GM19238 (cell line): ENCODE data around the gene FAM47A.

Source experiments
- DNase-seq: peaks from one replicate; pipeline ENCODE4 v3.0.0; 2011; ENCODE audit warnings: low spot score; ENCODE audit not compliant: insufficient read length

Gene FAM47A

DNA sequence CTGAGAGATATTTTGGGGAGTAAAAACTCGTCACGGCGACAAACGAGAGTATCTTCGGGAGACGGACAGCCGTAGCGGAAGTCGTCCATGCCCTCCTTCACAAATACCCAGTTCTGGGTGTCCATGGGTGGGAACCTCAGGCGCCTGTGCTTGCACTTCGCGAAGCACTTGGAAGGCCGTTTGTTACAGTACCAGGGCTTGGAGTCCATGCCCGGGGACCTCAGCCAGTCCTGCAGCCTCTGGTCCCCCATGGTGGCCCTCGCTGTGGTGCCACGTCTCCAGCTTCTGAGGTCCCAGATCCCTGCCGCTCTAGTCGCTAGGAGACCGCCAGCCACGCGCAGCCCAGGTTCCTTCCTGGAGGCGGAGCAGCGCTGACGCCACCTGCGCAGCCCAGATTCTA is at the start of gene FAM47A:
Gene FAM47A, minus strand, starts transcription at position 287 of the 400 bp plus-strand sequence. Its CDS starts 36 bp downstream, at position 251.
- DNase-seq: no peak

DNA sequence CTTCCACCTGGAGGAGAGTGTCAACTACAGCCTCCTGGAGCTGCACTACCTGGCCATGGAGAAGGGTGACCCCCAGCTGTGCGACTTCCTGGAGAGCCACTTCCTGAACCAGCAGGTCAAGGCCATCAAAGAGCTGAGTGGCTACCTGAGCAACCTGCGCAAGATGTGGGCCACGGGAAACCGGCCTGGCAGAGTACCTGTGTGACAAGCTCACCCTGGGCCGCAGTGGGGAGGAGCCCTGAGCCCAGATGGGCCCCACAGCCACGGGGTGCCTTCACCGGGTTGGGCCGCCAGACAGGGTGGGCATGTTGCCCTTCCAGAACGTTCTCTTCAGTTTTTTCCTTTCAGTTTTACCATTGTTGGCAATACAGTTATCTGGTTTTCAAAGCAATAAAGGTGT is 15.2 kb upstream of the FAM47A start:
- DNase-seq: no peak

DNA sequence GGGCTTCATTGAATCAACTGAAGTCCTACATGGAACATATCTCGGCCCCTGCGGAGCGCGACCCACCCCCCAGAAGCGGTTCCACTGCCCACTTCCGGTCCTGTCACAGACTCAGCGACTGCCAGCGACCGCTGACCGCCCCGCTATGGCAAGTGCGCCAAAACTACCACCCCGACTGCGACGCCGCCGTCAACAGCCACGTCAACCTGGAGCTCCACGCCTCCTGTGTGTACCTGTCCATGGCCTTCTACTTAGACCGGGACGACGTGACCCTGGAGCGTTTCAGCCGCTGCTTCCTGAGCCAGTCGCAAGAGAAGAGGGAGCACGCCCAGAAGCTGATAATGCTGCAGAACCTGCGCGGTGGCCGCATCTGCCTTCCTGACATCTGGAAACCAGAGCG is 14.8 kb upstream of the FAM47A start:
- no peak for DNase-seq

DNA sequence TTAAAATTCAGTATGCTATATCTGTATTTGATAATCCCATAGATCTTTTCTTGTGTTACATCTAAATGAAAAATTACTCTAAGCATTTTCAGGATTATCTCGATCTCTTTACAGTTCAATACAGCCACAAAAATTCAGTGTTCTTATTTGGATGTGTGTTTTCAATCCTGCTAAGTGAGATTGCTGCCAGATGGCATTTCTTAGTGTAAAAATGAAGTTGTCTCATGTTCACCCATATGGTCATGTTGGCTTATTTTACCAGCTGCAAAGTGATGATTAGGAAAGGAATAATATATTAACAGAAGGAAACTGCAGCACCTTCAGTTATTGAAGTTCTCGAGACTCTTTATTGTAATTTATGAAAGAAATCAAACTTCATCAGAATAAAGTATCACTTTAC is 12.1 kb upstream of the FAM47A start:
- DNase-seq: no peak

DNA sequence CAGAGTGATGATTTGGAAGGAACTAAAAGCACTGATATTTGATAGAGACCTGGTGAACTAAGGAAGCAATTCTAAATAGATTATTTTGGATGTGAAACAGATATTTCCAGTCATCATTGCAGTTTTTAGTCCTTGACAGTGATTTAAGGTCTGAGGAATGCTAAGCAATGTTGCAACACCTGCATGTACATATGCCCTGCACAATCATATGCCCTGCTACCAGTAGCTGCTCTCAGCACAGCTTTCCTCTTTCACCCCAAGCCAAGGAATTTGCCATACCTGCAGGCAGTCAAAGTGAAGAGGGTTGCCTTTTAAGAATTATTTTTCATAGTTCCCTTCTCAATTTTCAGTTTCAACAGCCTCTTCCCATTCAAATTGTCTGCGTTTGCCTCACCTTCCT is 8.7 kb upstream of the FAM47A start:
- DNase-seq: no peak

DNA sequence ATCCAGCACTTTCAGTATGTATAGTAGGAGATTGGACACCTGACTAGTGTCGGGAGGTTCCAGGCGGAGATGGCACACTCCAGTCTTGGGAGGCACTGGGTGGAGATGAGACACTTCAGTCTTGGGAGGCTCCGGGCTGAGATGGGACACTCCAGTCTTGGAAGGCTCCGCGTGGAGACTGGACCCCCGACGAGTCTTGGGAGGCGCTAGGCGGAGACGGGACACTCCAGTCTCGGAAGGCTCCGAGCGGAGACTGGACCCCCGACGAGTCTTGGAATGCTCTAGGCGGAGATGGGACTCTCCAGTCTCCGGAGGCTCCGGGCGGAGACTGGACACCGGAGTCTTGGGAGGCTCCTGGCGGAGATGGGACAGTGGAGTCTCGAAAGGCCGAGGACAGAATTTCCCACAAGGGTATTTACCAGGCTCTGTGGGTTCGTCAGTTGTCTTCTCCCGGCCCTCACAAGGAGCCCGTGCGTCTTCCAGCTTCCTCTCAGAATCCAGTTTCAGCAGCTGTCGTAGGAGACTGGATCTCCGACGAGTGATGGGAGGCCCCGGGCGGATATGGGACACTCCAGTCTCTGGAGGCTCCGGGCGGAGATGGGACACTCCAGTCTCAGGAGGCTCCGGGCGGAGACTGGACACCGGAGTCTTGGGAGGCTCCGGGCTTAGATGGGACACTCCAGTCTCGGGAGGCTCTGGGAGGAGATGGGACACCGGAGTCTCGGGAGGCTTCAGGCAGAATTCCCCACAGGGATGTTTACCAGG is 952 bp downstream of the FAM47A start:
- no peak for DNase-seq

DNA sequence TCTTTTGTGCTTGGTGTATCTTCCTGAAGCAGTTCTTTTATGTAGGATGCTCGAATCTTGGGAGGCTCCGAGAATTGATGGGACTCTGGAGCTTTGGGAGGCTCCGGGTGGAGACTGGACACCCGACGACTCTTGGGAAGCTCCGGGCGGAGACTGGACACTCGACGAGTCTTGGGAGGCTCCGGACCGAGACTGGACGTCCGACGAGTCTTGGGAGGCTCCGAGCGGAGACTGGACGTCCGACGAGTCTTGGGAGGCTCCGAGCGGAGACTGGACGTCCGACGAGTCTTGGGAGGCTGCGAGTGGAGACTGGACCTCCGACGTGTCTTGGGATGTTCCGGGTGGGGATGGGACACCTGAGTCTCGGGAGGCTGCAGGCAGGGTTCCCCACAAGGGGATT is 1.6 kb downstream of the FAM47A start:
- no peak for DNase-seq

DNA sequence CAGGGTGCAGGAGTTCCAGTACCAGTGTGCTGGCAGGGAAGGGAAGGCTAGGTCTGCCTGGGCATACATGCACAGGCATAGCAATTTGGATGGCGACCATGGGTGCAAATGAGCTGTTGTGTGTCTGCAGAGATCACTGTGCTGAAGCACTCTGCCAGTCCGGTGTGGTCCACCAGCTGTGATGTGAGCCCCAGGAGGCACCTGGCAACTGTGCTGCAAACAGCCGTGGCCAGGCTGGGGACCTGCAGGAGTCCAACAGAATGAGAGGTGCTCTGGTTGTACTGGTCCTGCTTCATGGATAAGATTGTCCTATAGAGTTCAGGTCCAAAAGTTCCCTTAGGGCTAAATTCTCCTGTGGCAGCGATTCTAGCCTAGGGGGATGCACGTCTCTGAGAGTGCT is 6.1 kb downstream of the FAM47A start:
- DNase-seq: no peak

DNA sequence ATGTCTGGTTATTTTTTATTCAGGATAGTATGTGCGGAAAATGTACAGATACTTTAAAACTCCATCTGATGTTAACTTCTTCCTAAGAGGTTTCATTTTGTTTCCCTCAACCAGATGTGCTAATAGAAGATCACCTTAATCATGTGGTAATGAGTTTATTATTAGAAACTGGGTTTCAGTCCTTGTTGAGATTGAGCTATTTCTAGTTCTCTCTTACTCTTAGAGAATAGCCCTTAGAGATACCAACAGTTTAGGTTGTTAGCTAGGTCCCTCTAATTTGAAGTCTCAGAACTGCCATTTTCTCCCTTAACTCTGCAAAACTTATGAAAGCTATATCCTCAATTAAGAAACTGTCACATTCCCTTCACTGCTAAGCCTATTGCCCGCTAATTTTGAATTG is 13.0 kb downstream of the FAM47A start:
- DNase-seq: no peak

DNA sequence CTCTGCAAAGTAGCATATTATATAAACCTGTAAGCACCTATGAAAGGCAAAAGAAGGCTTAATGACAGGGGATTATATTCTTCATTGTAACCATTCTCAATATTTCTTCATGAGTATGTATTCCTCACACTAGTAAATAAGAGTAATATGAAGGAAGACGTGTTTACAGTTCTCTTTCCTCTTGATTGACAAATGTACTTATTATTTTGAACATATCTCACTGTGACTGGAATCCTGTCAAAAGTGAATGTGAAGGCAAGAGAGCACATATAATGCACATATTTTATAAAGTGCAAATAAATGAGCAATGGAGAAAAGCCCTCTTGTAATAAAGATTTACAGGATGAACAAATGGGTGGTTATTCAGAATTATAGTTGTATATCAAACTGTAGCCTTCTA is 19.7 kb downstream of the FAM47A start:
- no peak for DNase-seq
